ENCODE measurements around the gene PPP2R2B. TPM values are rescaled to one million over a fixed set of nuclear protein-coding genes. Genes with fewer than 3 reads are reported as not detected.

The PPP2R2B gene
- total and polyA plus RNA-seq, 2 of the 4 experiments (the other 2 are of a cell fraction): not detected

DNA sequence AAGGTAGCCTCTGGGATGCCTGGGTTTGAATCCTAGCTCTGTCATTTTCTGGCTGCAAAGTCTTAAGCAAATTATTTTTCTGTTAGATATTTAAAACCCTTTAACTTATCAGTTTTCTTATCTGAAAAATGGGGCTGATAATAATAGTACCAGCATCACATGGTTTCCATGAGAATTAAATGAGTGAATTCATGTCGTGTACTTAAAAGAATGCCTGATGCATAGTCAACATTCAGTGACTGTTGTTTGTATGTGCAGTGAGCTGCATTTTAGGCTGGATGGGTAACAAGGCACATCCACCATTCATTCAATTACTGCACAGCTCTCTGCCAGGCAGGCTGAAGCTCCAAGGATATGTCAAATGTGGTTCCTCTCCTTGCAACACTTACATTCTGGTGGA, 122.0 kb downstream of the PPP2R2B start:
- POLR2A ChIA-PET (ENCODE audit: unreplicated experiment): no interaction called here
- Histone ChIP-seq H2BK15ac (ENCODE audit: low read depth, low read length) (no peak overlapping the region), H3K4me2 (ENCODE audit: low read depth, low read length) (no peak overlapping the region), H4K20me1 (ENCODE audit: insufficient read depth, low read length) (no peaks in the 10 kb centered on the region), H2AK9ac (replicated peaks; ENCODE audit: low read depth, low read length, poor library complexity) (no peak overlapping the region), H3K9ac (ENCODE audit: low read depth, low read length) (no peak overlapping the region), H2AFZ (replicated peaks; ENCODE audit: low read length, poor library complexity) (no peak overlapping the region), H3K4me3 (ENCODE audit: insufficient read depth, low read depth, low read length) (no peak overlapping the region), H3K27ac (ENCODE audit: insufficient read depth, low read length) (no peak overlapping the region), H3K36me3 (ENCODE audit: control insufficient read depth, insufficient read depth, low read length) (no peaks in the 10 kb centered on the region), H3K27me3 (ENCODE audit: control insufficient read depth, insufficient read depth, low read length) (no peaks in the 10 kb centered on the region; the same call in 1 of the 2 replicates), H3K9me3 (ENCODE audit: control insufficient read depth, insufficient read depth, low read length) (peaks cover 5% of the 10 kb centered on the region; the same call in 1 of the 2 replicates), H3K14ac (replicated peaks; ENCODE audit: low read depth, low read length) (no peak overlapping the region), H3K9me1 (ENCODE audit: insufficient read depth, low read length) (no peaks in the 10 kb centered on the region), H2BK20ac (ENCODE audit: low read depth, low read length) (no peak overlapping the region), H4K5ac (ENCODE audit: low read depth, low read length) (no peak overlapping the region), H4K91ac (ENCODE audit: insufficient read depth, low read depth, low read length) (no peak overlapping the region), H3K23ac (ENCODE audit: low read depth, low read length) (no peak overlapping the region), H2AK5ac (ENCODE audit: low read depth, low read length) (no peak overlapping the region), H2BK120ac (ENCODE audit: low read depth, low read length) (no peak overlapping the region), H2BK5ac (ENCODE audit: low read depth, low read length, poor library complexity, severe bottlenecking) (no peak overlapping the region), H3K18ac (ENCODE audit: low read depth, low read length) (no peak overlapping the region), H3K56ac (ENCODE audit: extremely low read depth, insufficient read depth, low read length) (no peak overlapping the region), H4K8ac (ENCODE audit: low read depth in 2 of 2, low read length in 2 of 2) (no peak overlapping the region), H3K79me1 (ENCODE audit: low read depth in 1 of 2, low read length in 2 of 2) (no peaks in the 10 kb centered on the region), H3K4me1 (ENCODE audit: control insufficient read depth, insufficient read depth, low read length) (no peaks in the 10 kb centered on the region), H3K4ac (ENCODE audit: low read depth, low read length) (no peak overlapping the region)
- no TSS peak for BruUV-seq (replicated peaks)
- in situ Hi-C loops (cut with MboI; ENCODE audit: low sequenced_read_pairs): no loop called here
- intact Hi-C loops (cut with micrococcal nuclease): no loop called here
- CTCF ChIA-PET: no interaction called here
- DNase-seq: no peak
- no CpG with 5 or more reads among the region's 1 CpG for WGBS, 2 experiments (ENCODE audit: extremely low coverage in 2 of 2, insufficient read length in 1 of 2)
- ATAC-seq (ENCODE audit: low read depth): no peak
- TF ChIP-seq SMC3 (IDR thresholded peaks at IDR 0.05; ENCODE audit: low read depth, low read length): no peak
- no peak for TF ChIP-seq CTCF (conservative IDR thresholded peaks at IDR 0.05; ENCODE audit: low read depth, low read length)
- no peak for TF ChIP-seq RCOR1 (IDR thresholded peaks at IDR 0.05; ENCODE audit: insufficient replicate concordance, low read length)
- no peak for TF ChIP-seq FOS (IDR thresholded peaks at IDR 0.05; ENCODE audit: low read depth, low read length)
- no peak for TF ChIP-seq MAFK (IDR thresholded peaks at IDR 0.05; ENCODE audit: low read depth, low read length)
- no peak for TF ChIP-seq CHD1 (IDR thresholded peaks at IDR 0.05; ENCODE audit: low read depth, low read length)
- TF ChIP-seq MAZ (IDR thresholded peaks at IDR 0.05; ENCODE audit: borderline replicate concordance, low read depth, low read length): no peak
- TF ChIP-seq CEBPB (IDR thresholded peaks at IDR 0.05; ENCODE audit: low read depth, low read length): no peak
- dilution Hi-C loops (cut with HindIII; ENCODE audit: low sequenced_read_pairs, unreplicated experiment): no loop called here
